NCI-H82 (cell line): Measurements from ENCODE around the gene CYP2W1.
"Not testable (repeated sequence)": the region's sequence is repeated elsewhere in the genome, so short reads cannot be mapped to it uniquely, and the experiment has no call there.

Source experiments
- DNase-seq: peaks from one replicate; lab custom pipeline; 2025; lab: John Stamatoyannopoulos, UW

Gene CYP2W1

GRCh38 chr7:983004-983615 lies at the start of gene CYP2W1:
TSS of gene CYP2W1 (plus strand) at chr7:983181. CDS start at chr7:983212, 31 bp downstream.
- no peak for DNase-seq

GRCh38 chr7:934469-935163 lies 48.4 kb upstream of the CYP2W1 start:
- DNase-seq = no peak

- DNase-seq = no peak
Observed at GRCh38 chr7:935164-935873, 47.7 kb upstream of the CYP2W1 start.

- DNase-seq = no peak
Observed at GRCh38 chr7:935874-936385, 47.1 kb upstream of the CYP2W1 start.

GRCh38 chr7:936386-937054 lies 46.5 kb upstream of the CYP2W1 start:
- no peak for DNase-seq

GRCh38 chr7:937856-938484 lies 45.0 kb upstream of the CYP2W1 start:
- DNase-seq = no peak

GRCh38 chr7:938546-939185 lies 44.3 kb upstream of the CYP2W1 start:
- DNase-seq = no peak

GRCh38 chr7:939843-940242 lies 43.1 kb upstream of the CYP2W1 start:
- no peak for DNase-seq

- DNase-seq = no peak
Observed at GRCh38 chr7:940599-941408, 42.2 kb upstream of the CYP2W1 start.

GRCh38 chr7:943793-944192 lies 39.2 kb upstream of the CYP2W1 start:
- DNase-seq = not testable (repeated sequence)

- no peak for DNase-seq
Observed at GRCh38 chr7:944744-945143, 38.2 kb upstream of the CYP2W1 start.

GRCh38 chr7:945147-945555 lies 37.8 kb upstream of the CYP2W1 start:
- no peak for DNase-seq

- DNase-seq = no peak
Observed at GRCh38 chr7:945556-946255, 37.3 kb upstream of the CYP2W1 start.

- no peak for DNase-seq
Observed at GRCh38 chr7:946256-946996, 36.6 kb upstream of the CYP2W1 start.

- DNase-seq = no peak
Observed at GRCh38 chr7:947391-948210, 35.4 kb upstream of the CYP2W1 start.

- no peak for DNase-seq
Observed at GRCh38 chr7:949021-949934, 33.7 kb upstream of the CYP2W1 start.

GRCh38 chr7:951881-952547 lies 31.0 kb upstream of the CYP2W1 start:
- DNase-seq = no peak
